ENCODE measurements around the gene LTF. TPM values are rescaled to one million over a fixed set of nuclear protein-coding genes. Genes with fewer than 3 reads are reported as not detected.

Gene LTF
- total RNA-seq, 1 donor from 2014 or later: not detected

DNA sequence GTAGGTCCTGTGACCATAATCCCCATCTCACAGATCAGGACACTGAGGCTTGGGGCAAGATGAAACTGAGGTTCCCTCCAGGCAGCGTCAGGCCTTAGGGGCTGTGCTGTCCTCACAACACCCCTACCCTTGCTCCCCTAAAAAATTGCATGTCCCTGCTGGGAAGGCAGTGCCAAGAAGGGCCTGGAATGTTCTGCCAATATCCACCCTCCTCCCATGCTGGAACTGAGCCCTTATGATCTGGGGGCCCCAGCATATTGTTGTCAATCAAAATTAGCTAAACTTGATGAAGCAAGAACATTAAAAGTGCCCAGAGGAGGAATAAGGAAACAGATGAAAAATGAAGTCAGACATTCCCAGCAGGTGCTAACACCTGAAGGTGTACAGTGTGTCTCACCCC, 19.7 kb upstream of the LTF start:
- TF ChIP-seq, protein P1, sequence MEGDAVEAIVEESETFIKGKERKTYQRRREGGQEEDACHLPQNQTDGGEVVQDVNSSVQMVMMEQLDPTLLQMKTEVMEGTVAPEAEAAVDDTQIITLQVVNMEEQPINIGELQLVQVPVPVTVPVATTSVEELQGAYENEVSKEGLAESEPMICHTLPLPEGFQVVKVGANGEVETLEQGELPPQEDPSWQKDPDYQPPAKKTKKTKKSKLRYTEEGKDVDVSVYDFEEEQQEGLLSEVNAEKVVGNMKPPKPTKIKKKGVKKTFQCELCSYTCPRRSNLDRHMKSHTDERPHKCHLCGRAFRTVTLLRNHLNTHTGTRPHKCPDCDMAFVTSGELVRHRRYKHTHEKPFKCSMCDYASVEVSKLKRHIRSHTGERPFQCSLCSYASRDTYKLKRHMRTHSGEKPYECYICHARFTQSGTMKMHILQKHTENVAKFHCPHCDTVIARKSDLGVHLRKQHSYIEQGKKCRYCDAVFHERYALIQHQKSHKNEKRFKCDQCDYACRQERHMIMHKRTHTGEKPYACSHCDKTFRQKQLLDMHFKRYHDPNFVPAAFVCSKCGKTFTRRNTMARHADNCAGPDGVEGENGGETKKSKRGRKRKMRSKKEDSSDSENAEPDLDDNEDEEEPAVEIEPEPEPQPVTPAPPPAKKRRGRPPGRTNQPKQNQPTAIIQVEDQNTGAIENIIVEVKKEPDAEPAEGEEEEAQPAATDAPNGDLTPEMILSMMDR (IDR thresholded peaks at IDR 0.05; ENCODE audit: partially characterized antibody, unreplicated experiment): no peak
- Mint-ChIP-seq H3K27me3 (ENCODE audit: unreplicated experiment) (peaks cover 4% of the 10 kb centered on the region), H3K4me1 (ENCODE audit: low read depth, unreplicated experiment) (peaks cover 2% of the 10 kb centered on the region), H3K9me3 (ENCODE audit: unreplicated experiment) (no peaks in the 10 kb centered on the region), H3K27ac (ENCODE audit: unreplicated experiment) (no peak overlapping the region), H3K36me3 (ENCODE audit: unreplicated experiment) (peaks cover 6% of the 10 kb centered on the region), H3K4me3 (ENCODE audit: unreplicated experiment) (no peak overlapping the region)
- no peak for DNase-seq

DNA sequence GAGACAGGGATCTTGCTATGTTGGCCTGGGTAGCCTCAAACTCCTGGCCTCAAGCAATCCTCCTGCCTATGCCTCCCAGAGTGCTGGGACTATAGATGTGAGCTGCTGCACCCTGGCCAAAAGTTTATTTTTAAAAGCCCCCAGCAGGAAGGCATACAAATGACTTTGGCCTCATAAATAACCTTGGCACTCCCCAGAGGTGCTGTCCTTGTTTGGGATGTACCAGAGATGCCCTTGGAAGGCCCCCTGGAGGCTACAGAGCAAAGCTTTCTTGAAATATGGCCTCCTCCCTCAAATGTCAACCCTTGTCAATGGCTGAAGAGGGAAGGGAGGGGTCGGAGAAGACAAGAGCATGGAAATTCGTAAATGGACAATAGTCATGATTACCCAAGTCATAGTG, 19.1 kb upstream of the LTF start:
- Mint-ChIP-seq H3K27me3 (ENCODE audit: unreplicated experiment) (peaks cover 4% of the 10 kb centered on the region), H3K4me3 (ENCODE audit: unreplicated experiment) (no peak overlapping the region), H3K9me3 (ENCODE audit: unreplicated experiment) (no peaks in the 10 kb centered on the region), H3K36me3 (ENCODE audit: unreplicated experiment) (peaks cover 6% of the 10 kb centered on the region), H3K4me1 (ENCODE audit: low read depth, unreplicated experiment) (peaks cover 2% of the 10 kb centered on the region), H3K27ac (ENCODE audit: unreplicated experiment) (no peak overlapping the region)
- DNase-seq: no peak
- TF ChIP-seq, protein P1 (IDR thresholded peaks at IDR 0.05; ENCODE audit: partially characterized antibody, unreplicated experiment): no peak

DNA sequence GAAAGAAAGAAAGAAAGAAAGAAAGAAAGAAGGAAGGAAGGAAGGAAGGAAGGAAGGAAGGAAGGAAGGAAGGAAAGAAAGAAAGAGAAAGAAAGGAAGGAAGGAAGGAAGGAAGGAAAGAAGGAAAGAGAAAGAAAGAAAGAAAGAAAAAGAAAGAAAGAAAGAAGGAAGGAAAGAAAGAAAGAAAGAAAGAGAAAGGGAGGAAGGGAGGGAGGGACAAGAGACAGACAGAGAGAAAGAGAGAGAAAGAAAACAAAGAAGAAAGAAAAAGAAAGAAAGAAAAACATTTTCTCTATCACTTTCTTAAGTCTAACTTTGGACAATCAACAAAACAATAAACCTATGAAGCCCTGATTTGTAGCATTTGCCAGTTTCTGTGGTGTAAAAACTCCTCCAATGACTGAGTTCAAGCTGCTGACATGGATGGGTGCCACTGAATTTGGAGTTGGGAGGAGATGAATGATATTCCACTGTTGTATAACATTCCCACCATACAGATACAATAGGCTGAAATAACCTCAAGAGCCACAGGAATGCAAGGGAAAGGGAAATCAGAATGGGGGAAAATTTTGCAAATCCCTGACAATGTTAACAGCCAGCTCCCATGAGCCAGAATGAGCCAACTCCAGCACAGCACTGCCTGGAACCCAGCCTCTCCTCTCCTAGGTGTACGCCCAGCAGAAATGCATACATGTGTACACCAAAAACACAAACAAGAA, 18.1 kb upstream of the LTF start:
- H3K4me1 Mint-ChIP-seq (ENCODE audit: low read depth, unreplicated experiment): peaks cover 4% of the 10 kb centered on the region

DNA sequence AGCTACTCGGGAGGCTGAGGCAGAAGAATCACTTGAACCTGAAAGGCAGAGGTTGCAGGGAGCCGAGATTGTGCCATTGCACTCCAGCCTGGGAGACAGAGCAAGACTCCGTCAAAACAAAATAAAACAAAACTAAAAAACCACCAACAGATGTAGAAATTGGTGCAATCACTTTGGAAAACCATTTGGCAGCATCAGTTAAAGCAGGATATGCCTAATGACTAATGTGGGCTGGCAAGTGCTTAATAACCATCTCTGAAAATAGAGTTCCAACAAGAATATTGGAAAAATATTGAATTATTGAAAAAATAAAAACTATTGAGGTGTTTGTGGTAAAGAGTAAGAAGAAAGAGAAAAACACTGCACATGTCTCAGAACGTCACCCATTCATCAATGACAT, 16.9 kb upstream of the LTF start:
- TF ChIP-seq, protein P1 (IDR thresholded peaks at IDR 0.05; ENCODE audit: partially characterized antibody, unreplicated experiment): no peak
- Mint-ChIP-seq H3K4me3 (ENCODE audit: unreplicated experiment) (no peak overlapping the region), H3K36me3 (ENCODE audit: unreplicated experiment) (no peaks in the 10 kb centered on the region), H3K27me3 (ENCODE audit: unreplicated experiment) (peaks cover 6% of the 10 kb centered on the region), H3K27ac (ENCODE audit: unreplicated experiment) (no peak overlapping the region), H3K9me3 (ENCODE audit: unreplicated experiment) (no peaks in the 10 kb centered on the region), H3K4me1 (ENCODE audit: low read depth, unreplicated experiment) (peaks cover 4% of the 10 kb centered on the region)
- no peak for DNase-seq

More for the DNA sequence above, 18.1 kb upstream of the LTF start:
- Mint-ChIP-seq H3K36me3 (ENCODE audit: unreplicated experiment) (peaks cover 3% of the 10 kb centered on the region), H3K27me3 (ENCODE audit: unreplicated experiment) (peaks cover 4% of the 10 kb centered on the region), H3K4me3 (ENCODE audit: unreplicated experiment) (no peak overlapping the region), H3K9me3 (ENCODE audit: unreplicated experiment) (no peaks in the 10 kb centered on the region), H3K27ac (ENCODE audit: unreplicated experiment) (no peak overlapping the region)
- TF ChIP-seq, protein P1 (IDR thresholded peaks at IDR 0.05; ENCODE audit: partially characterized antibody, unreplicated experiment): no peak
- no peak for DNase-seq

DNA sequence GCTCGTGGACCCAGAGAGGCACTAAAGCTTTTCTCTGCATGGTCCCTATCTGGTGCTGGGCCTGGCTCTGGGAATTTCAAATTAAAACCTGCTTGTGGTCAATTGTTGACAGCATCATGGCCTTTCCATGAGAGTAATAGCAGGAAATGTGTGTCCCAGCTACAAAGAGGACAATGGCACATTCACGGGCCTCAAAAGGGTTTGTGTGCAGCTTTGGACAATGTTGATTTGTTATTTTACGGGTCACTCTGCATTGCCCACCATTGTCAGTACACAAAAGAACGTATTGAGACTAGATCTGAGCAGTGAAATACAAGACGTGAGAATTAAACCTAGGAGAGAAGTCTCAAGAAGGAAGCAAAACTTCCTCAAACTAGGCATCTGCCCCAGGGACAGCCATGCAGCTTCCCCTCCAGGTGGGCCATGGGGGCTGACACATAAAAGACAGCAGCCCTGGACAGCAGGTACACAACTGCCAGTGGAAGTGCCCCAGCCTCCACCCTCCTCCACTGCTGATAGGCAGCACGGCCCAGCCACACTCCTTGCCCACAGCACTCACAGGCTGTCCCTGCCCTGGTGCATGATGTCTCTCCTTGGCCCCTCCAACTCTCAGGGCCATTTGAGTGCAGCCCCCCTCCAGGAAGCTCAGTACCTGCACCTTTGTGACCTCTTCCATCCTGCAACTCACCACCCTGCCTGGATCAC, 15.9 kb upstream of the LTF start:
- H3K4me3 Mint-ChIP-seq (ENCODE audit: unreplicated experiment): no peak overlapping the region
- TF ChIP-seq, protein P1 (IDR thresholded peaks at IDR 0.05; ENCODE audit: partially characterized antibody, unreplicated experiment): no peak
- peaks cover 4% of the 10 kb centered on the region for H3K4me1 Mint-ChIP-seq (ENCODE audit: low read depth, unreplicated experiment)
- H3K36me3 Mint-ChIP-seq (ENCODE audit: unreplicated experiment): no peaks in the 10 kb centered on the region
- H3K9me3 Mint-ChIP-seq (ENCODE audit: unreplicated experiment): no peaks in the 10 kb centered on the region
- H3K27ac Mint-ChIP-seq (ENCODE audit: unreplicated experiment): no peak overlapping the region
- peaks cover 6% of the 10 kb centered on the region for H3K27me3 Mint-ChIP-seq (ENCODE audit: unreplicated experiment)
- DNase-seq: no peak

All from glutamatergic neuron (in vitro differentiated cells).